ENCODE data around the gene STPG1.

Gene STPG1

DNA sequence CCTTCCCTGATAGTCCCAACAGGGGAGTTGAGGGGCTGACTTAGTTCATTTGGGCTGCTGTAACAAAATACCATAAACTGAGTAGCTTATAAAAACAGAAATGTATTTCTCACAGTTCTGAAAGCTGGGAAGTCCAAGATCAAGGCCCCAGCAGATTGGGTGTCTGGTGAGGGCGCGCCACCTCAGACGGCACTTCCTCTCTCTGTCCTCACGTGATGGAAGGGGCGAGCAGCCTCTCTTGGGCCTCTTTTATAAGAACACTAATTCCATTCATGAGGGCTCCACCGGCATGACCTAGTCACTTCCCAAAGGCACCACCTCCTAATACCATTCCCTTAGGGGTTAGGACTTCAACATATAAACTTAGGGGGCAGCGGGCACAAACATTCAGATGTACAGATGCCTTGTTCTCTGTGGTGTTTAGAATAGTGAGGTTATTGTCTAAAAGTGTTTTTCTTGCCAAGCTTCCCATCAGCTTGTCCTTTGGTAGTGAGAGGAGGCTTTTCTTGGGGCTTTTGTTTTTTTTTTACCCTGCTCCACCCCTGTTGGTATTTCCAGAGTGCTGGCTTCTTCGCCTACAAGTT is 22.3 kb upstream of the STPG1 start:
- Histone ChIP-seq H3K9me3 (no peaks in the 10 kb centered on the region), H3K36me3 (no peaks in the 10 kb centered on the region), H3K27me3 (no peaks in the 10 kb centered on the region), H3K4me1 (no peaks in the 10 kb centered on the region), H3K4me3 (ENCODE audit: low read depth, low read length) (no peak overlapping the region)
- TF ChIP-seq, protein P1, sequence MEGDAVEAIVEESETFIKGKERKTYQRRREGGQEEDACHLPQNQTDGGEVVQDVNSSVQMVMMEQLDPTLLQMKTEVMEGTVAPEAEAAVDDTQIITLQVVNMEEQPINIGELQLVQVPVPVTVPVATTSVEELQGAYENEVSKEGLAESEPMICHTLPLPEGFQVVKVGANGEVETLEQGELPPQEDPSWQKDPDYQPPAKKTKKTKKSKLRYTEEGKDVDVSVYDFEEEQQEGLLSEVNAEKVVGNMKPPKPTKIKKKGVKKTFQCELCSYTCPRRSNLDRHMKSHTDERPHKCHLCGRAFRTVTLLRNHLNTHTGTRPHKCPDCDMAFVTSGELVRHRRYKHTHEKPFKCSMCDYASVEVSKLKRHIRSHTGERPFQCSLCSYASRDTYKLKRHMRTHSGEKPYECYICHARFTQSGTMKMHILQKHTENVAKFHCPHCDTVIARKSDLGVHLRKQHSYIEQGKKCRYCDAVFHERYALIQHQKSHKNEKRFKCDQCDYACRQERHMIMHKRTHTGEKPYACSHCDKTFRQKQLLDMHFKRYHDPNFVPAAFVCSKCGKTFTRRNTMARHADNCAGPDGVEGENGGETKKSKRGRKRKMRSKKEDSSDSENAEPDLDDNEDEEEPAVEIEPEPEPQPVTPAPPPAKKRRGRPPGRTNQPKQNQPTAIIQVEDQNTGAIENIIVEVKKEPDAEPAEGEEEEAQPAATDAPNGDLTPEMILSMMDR (IDR thresholded peaks at IDR 0.05; ENCODE audit: low read depth, low read length), result no peak
- no peak for DNase-seq

DNA sequence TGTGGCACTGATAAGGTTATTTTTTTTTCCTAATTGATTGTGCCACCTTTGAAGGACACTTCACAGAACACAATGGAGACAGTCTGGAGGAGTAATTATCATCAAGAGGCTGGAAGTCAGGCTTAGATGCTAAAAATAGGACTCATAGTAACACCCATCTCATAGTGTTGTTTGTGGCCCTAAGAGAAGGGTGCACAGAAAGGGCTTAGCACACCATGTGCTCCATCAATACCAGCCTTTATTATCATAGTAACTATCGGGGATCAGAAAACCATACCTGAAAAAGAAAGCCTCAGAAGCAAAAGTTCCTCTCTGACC is 13.9 kb upstream of the STPG1 start:
- Histone ChIP-seq H3K4me3 (ENCODE audit: low read depth, low read length) (no peak overlapping the region), H3K36me3 (no peaks in the 10 kb centered on the region), H3K9me3 (no peaks in the 10 kb centered on the region), H3K27me3 (no peaks in the 10 kb centered on the region), H3K4me1 (no peaks in the 10 kb centered on the region)
- no peak for DNase-seq
- TF ChIP-seq, protein P1 (IDR thresholded peaks at IDR 0.05; ENCODE audit: low read depth, low read length), result no peak

DNA sequence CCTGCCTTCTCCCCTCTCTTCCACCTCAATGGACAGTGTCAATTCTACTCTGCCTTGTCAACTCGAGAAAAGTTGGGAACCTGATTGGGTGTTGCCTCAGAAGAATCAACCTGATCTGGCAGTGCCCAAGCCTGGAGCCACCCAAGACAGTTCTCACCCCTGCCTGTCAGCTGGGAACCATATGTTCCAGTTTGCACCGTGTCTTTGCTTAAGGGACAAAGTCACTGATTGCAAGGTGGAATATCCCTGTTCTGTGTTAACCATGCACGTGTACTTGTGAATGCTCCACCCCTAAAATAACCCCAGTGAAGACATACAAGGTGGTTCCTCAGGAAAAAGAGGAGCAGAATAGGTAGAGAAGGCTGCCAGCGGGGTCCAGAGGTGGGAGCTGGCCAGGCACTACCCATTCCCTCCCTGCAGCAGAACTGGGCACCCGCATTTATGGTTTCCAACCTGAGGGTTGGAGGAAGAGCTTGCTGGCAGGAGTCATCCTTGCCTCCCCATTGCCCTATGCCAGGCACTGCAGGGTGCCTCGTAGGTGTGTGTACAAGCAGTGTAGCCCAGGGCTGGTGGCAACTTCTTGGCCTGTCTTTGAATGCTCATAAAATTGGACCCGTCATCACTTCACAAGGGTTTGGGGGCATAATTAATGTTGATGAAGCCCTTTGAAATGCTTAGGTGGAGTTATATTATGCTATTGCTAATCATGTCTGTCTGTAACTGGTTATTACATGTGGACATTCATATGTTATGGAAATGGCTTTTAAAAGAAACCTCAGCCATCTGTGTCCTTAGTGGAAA is 13.4 kb upstream of the STPG1 start:
- DNase-seq, result no peak
- H3K9me3 ChIP-seq, result no peaks in the 10 kb centered on the region
- no peak overlapping the region for H3K4me3 ChIP-seq (ENCODE audit: low read depth, low read length)
- TF ChIP-seq, protein P1 (IDR thresholded peaks at IDR 0.05; ENCODE audit: low read depth, low read length), result no peak
- H3K27me3 ChIP-seq, result no peaks in the 10 kb centered on the region
- H3K36me3 ChIP-seq, result no peaks in the 10 kb centered on the region
- no peaks in the 10 kb centered on the region for H3K4me1 ChIP-seq

DNA sequence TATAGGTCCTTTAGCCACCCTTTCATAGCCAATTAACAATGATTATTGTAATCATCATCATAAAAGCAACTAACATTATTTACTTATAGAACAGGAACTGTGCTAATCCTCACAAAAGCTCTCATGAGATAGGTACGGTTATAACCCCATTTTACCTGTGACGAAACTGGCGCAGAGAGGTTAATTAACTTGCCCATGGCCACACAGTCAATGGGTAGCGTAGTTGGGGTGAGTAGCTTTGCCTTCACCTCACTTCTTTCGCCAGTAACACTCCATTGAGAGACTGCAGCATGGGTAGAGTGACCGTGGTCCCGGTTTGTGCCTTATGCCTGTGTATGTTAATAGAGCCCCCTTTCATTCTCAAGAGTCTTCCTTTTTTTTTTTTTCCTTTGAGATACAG is 12.3 kb upstream of the STPG1 start:
- no peaks in the 10 kb centered on the region for H3K9me3 ChIP-seq
- no peaks in the 10 kb centered on the region for H3K4me1 ChIP-seq
- H3K27me3 ChIP-seq, result no peaks in the 10 kb centered on the region
- DNase-seq, result no peak
- TF ChIP-seq, protein P1 (IDR thresholded peaks at IDR 0.05; ENCODE audit: low read depth, low read length), result no peak
- H3K4me3 ChIP-seq (ENCODE audit: low read depth, low read length), result no peak overlapping the region
- H3K36me3 ChIP-seq, result no peaks in the 10 kb centered on the region

DNA sequence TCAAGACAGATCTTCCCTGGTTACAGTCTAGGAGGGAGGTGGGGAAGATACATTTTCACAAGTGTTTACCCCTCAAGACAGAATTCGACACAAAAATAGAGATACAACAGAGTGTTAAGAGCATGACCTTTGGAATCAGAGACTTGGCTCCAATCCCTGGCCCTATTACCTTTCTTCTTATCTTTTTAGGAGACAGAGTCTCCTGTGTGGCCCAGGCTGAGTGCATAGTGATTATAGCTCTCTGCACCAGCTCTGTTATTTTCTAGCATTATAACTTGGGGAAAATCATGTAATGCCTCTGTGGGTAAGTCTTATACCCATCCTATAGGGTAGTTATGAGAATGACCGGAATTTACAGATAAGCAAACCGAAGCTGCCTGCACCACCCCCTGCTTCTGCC is 11.9 kb upstream of the STPG1 start:
- no peak overlapping the region for H3K4me3 ChIP-seq (ENCODE audit: low read depth, low read length)
- no peak for DNase-seq
- no peaks in the 10 kb centered on the region for H3K27me3 ChIP-seq
- H3K36me3 ChIP-seq, result no peaks in the 10 kb centered on the region
- TF ChIP-seq, protein P1 (IDR thresholded peaks at IDR 0.05; ENCODE audit: low read depth, low read length), result no peak
- no peaks in the 10 kb centered on the region for H3K9me3 ChIP-seq
- H3K4me1 ChIP-seq, result no peaks in the 10 kb centered on the region

DNA sequence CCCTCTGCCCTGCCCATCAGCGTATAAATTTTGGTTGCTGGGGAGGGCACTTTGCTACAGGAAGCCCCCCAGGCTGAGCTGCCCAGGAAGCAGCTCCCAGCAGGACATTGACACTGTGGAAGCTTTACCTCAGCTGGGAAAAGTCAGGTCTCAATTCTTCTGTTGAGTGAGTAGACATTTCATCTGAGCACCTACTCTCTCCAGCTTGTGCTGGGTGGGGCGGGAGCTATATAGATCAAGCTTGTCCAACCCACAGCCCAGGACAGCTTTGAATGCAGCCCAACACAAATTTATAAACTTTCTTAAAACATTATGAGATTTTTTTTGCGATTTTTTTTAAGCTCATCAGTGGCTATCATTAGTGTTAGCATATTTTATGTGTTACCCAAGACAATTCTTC is 11.4 kb upstream of the STPG1 start:
- H3K4me1 ChIP-seq, result no peaks in the 10 kb centered on the region
- no peaks in the 10 kb centered on the region for H3K27me3 ChIP-seq
- H3K9me3 ChIP-seq, result no peaks in the 10 kb centered on the region
- TF ChIP-seq, protein P1 (IDR thresholded peaks at IDR 0.05; ENCODE audit: low read depth, low read length), result no peak
- H3K4me3 ChIP-seq (ENCODE audit: low read depth, low read length), result no peak overlapping the region
- DNase-seq, result no peak
- H3K36me3 ChIP-seq, result no peaks in the 10 kb centered on the region

All from BE2C (cell line).